HCT116 (cell line): ENCODE data around the gene TMEM255A. TPM values are rescaled to one million over a fixed set of nuclear protein-coding genes. Genes with fewer than 3 reads are reported as not detected.

ENCODE experiments used
- ATAC-seq: fragments of 200-7000 bp; cut with Tn5 transposase; 2 replicates; pipeline ENCODE4 v1.9.1; 2020; ENCODE audit warnings: mild to moderate bottlenecking, moderate library complexity
- BruUV-seq: library from RNA; stranded (reverse); fragments of 400-500 nt; replicated peaks from 2 replicates; lab custom pipeline; 2021; lab: Mats Ljungman, UMichigan
- CTCF ChIA-PET: fragments of 300-600 bp; sonication (Branson Sonifier 250); formaldehyde crosslinking; loops from one replicate; lab custom pipeline; 2021; ENCODE audit warnings: antibody characterized with exemption; lab: Charles Lee
- POLR2A ChIA-PET: fragments of 300-600, 350-600 bp; sonication (Branson Sonifier 250); formaldehyde crosslinking; loops from one replicate; lab custom pipeline; 2021; ENCODE audit warnings: antibody characterized with exemption; lab: Charles Lee
- RAD21 ChIA-PET, 2 experiments: fragments of 300-600 bp; sonication (Branson Sonifier 250); formaldehyde crosslinking; loops; one replicate each; lab custom pipeline; 2023; ENCODE audit warnings: low total read pairs in 2 of 2; ENCODE audit not compliant: uncharacterized antibody in 2 of 2, unreplicated experiment in 2 of 2, low non-redundant PET in 1 of 2; lab: Charles Lee
- DNase-seq: peaks from one replicate; pipeline ENCODE4 v3.0.0-alpha.2; 2010; ENCODE audit warnings: low read depth, low spot score
- H2AFZ ChIP-seq: fragments of 200-600 bp; shearing (Covaris generic), sonication (generic); 2 replicates; pipeline ENCODE4 v1.6.1; 2017; ENCODE audit warnings: low read depth, mixed run types, mixed read lengths, antibody characterized with exemption, low read length; ENCODE audit not compliant: poor library complexity, severe bottlenecking
- H3K27ac ChIP-seq: 2 replicates; pipeline ENCODE4 v1.5.1; 2012; ENCODE audit warnings: low read depth, low read length
- H3K27me3 ChIP-seq: fragments of 200-600 bp; sonication (generic); 2 replicates; pipeline ENCODE4 v1.6.1; 2016; ENCODE audit warnings: mixed run types, low read length, mixed read lengths; ENCODE audit not compliant: insufficient read depth
- H3K36me3 ChIP-seq, 2 experiments: fragments of 200-500 bp in 1 of 2; fragments of 200-600 bp in 1 of 2; sonication (Bioruptor generic) in 1 of 2; sonication (generic) in 1 of 2; 2 replicates each; pipeline versions ENCODE4 v1.5.1 to v1.6.1; 2014 to 2016; ENCODE audit warnings: low read length in 2 of 2, inconsistent platforms in 1 of 2, mixed read lengths in 1 of 2, mixed run types in 1 of 2; ENCODE audit not compliant: insufficient read depth in 2 of 2, control insufficient read depth in 1 of 2
- H3K4me1 ChIP-seq, 2 experiments: fragments of 200-600 bp in 1 of 2; sonication (generic) in 1 of 2; 2 replicates each; pipeline versions ENCODE4 v1.5.1 to v1.6.1; 2012 to 2017; ENCODE audit warnings: low read length in 2 of 2, inconsistent platforms in 1 of 2, mild to moderate bottlenecking in 1 of 2, mixed read lengths in 1 of 2, mixed run types in 1 of 2, moderate library complexity in 1 of 2; ENCODE audit not compliant: insufficient read depth in 2 of 2, control insufficient read depth in 1 of 2
- H3K4me2 ChIP-seq: fragments of 200-600 bp; sonication (generic); 2 replicates; pipeline ENCODE4 v1.6.1; 2017; ENCODE audit warnings: mixed run types, low read length, mixed read lengths
- H3K4me3 ChIP-seq, 2 experiments: fragments of 200-600 bp in 1 of 2; sonication (generic) in 1 of 2; replicated peaks in 1 of 2; 2 replicates each; pipeline ENCODE4 v1.5.1; 2011 to 2016; ENCODE audit warnings: low read length in 2 of 2, control low read depth in 1 of 2, low read depth in 1 of 2, mild to moderate bottlenecking in 1 of 2, mixed read lengths in 1 of 2, mixed run types in 1 of 2
- H3K79me2 ChIP-seq: fragments of 200-600 bp; sonication (generic); 2 replicates; pipeline ENCODE4 v1.6.1; 2017; ENCODE audit warnings: mild to moderate bottlenecking, mixed run types, low read length, moderate library complexity, mixed read lengths; ENCODE audit not compliant: insufficient read depth
- H3K9ac ChIP-seq: fragments of 200-600 bp; sonication (generic); 2 replicates; pipeline ENCODE4 v1.6.1; 2016; ENCODE audit warnings: low read length, mixed read lengths
- H3K9me2 ChIP-seq: fragments of 200-600 bp; sonication (generic), shearing (Covaris generic); 2 replicates; pipeline ENCODE4 v1.6.1; 2017; ENCODE audit warnings: mixed run types, mild to moderate bottlenecking, moderate library complexity; ENCODE audit not compliant: insufficient read depth
- H3K9me3 ChIP-seq, 2 experiments: fragments of 200-500 bp in 1 of 2; fragments of 200-600 bp in 1 of 2; sonication (Bioruptor generic) in 1 of 2; sonication (generic) in 1 of 2; 2 replicates each; pipeline ENCODE4 v1.6.1; 2014 to 2017; ENCODE audit warnings: low read length in 2 of 2, mixed read lengths in 2 of 2, inconsistent platforms in 1 of 2, low read depth in 1 of 2, mild to moderate bottlenecking in 1 of 2, mixed run types in 1 of 2, moderate library complexity in 1 of 2; ENCODE audit not compliant: control insufficient read depth in 1 of 2, insufficient read depth in 1 of 2
- H4K20me1 ChIP-seq: fragments of 200-600 bp; sonication (generic), shearing (Covaris generic); 2 replicates; pipeline ENCODE4 v1.6.1; 2017; ENCODE audit warnings: mixed run types, mild to moderate bottlenecking, moderate library complexity; ENCODE audit not compliant: insufficient read depth
- CBX3 ChIP-seq: IDR thresholded peaks from 2 replicates; pipeline ENCODE4 v1.6.1; 2012; ENCODE audit warnings: low read depth
- CEBPB ChIP-seq: IDR thresholded peaks from 2 replicates; pipeline ENCODE4 v1.6.1; 2012; ENCODE audit warnings: low read depth
- CTCF ChIP-seq, 3 experiments: fragments of 200-600 bp in 1 of 3; sonication (generic) in 1 of 3; IDR thresholded peaks in 2 of 3; conservative IDR thresholded peaks in 1 of 3; 2 replicates each; pipeline ENCODE4 v1.5.1; 2012 to 2017; ENCODE audit warnings: low read depth in 2 of 3, low read length in 2 of 3, antibody characterized with exemption in 1 of 3, borderline replicate concordance in 1 of 3, control low read depth in 1 of 3, mild to moderate bottlenecking in 1 of 3, mixed read lengths in 1 of 3, mixed run types in 1 of 3, moderate library complexity in 1 of 3; ENCODE audit not compliant: insufficient read depth in 1 of 3
- EGR1 ChIP-seq: IDR thresholded peaks from 2 replicates; pipeline ENCODE4 v1.6.1; 2012; ENCODE audit warnings: low read depth
- FOSL1 ChIP-seq: IDR thresholded peaks from 2 replicates; pipeline ENCODE4 v1.6.1; 2012; ENCODE audit warnings: low read depth
- MAX ChIP-seq: IDR thresholded peaks from 2 replicates; pipeline ENCODE4 v1.6.1; 2012
- RAD21 ChIP-seq: IDR thresholded peaks from 2 replicates; pipeline ENCODE4 v1.6.1; 2012; ENCODE audit warnings: low read depth, mild to moderate bottlenecking
- SIN3A ChIP-seq: IDR thresholded peaks from 2 replicates; pipeline ENCODE4 v1.6.1; 2012; ENCODE audit warnings: low read depth
- SRF ChIP-seq: IDR thresholded peaks from 2 replicates; pipeline ENCODE4 v1.6.1; 2012; ENCODE audit warnings: low read depth
- ZBTB33 ChIP-seq: IDR thresholded peaks from 2 replicates; pipeline ENCODE4 v1.6.1; 2011; ENCODE audit warnings: mild to moderate bottlenecking, low read length, moderate library complexity; ENCODE audit not compliant: insufficient replicate concordance; ENCODE audit errors: extremely low read depth
- ZFX ChIP-seq: fragments of 450-650 bp; IDR thresholded peaks from 2 replicates; pipeline ENCODE4 v1.6.1; 2017
- intact Hi-C: fragments of 100-400 bp; cut with micrococcal nuclease; formaldehyde crosslinking; loops from 2 replicates; pipeline ENCODE4 v1.10.0; 2022
- total RNA-seq: library from RNA; stranded (reverse); gene quantifications from one replicate; pipeline ENCODE4 v1.2.1, GENCODE V29; 2021; ENCODE audit not compliant: unreplicated experiment
- TF ChIP-seq, protein P1 (sequence below): IDR thresholded peaks from 2 replicates; pipeline ENCODE4 v1.6.1; 2012; ENCODE audit warnings: low read depth

The TMEM255A gene
- total RNA-seq, 1 experiment from 2014 or later = not detected

DNA sequence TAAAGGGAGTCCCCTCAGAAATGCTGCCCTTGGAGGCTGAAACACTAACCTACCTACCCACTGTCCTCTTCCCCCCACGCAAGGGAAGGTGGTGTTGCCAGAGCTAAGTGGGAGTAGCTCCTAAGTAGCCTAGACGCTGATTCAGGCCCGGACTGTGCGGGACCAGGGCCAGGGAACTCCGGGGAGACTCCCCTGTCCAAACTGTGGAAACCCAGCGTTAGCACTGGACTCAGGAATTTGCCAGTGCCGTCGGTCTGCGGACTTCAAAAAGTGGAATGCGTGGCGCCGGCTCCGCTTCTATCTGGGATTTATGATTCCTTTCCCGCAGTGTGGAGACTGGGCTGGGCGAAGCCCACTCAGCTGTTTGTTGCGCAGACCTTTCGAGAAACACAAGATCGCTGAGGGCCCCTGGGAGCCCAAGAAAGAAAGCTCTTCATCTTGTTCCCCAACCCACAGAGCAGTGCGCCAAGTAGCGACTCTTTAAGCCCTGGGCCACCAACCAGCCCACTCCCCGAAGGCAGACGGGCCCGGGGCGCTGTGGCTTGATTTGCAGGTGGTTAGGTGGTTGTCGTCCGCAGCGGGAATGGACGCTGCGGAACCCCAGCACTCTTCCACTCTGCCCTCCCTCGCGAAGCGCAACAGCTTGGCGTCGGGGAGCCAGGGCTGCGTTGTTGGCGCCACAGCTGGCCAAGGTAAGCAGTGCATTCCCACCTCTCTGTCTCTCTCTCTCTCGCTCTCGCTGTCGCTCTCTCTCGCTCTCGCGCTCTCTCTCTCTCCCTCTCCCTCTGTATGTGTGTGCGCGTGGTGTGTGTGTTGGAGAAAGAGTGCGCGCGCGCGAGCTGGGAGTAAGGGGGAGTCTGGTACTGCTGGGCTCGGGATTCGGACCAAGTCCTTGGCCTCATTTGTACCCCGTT is 2.0 kb downstream of the TMEM255A start:
- Histone ChIP-seq H3K4me3 (no peak overlapping the region), H2AFZ (peak overlapping the region; percentile 16)
- CTCF ChIA-PET = interaction anchor here (1.0 kb wide), 1 partner anchor 9 kb away, joined by 4 read pairs; no protein-coding TSS in a partner anchor

More for the DNA sequence above, 2.0 kb downstream of the TMEM255A start:
- H3K9me2 ChIP-seq = no peaks in the 10 kb centered on the region
- peak overlapping the region; percentile 40 for H3K4me2 ChIP-seq
- intact Hi-C loops = no loop called here
- H3K4me1 ChIP-seq = peaks cover 0 to 5% of the 10 kb centered on the region in 2 experiments; a peak in 2 of 4 replicates
- H3K27ac ChIP-seq = no peak overlapping the region
- TF ChIP-seq CBX3 = no peak
- no peak for TF ChIP-seq ZFX
- TF ChIP-seq CEBPB = no peak
- no peak for TF ChIP-seq SIN3A
- TF ChIP-seq CTCF (IDR thresholded peaks at IDR 0.05 in 2 of 3, conservative IDR thresholded peaks at IDR 0.05 in 1 of 3; ENCODE audit: borderline replicate concordance in 1 of 3, insufficient read depth in 1 of 3, low read depth in 2 of 3, low read length in 2 of 3) = peak in 2 of 3 experiments; percentile 40; a peak in 3 of 6 replicates
- TF ChIP-seq SRF = no peak
- TF ChIP-seq, protein P1, sequence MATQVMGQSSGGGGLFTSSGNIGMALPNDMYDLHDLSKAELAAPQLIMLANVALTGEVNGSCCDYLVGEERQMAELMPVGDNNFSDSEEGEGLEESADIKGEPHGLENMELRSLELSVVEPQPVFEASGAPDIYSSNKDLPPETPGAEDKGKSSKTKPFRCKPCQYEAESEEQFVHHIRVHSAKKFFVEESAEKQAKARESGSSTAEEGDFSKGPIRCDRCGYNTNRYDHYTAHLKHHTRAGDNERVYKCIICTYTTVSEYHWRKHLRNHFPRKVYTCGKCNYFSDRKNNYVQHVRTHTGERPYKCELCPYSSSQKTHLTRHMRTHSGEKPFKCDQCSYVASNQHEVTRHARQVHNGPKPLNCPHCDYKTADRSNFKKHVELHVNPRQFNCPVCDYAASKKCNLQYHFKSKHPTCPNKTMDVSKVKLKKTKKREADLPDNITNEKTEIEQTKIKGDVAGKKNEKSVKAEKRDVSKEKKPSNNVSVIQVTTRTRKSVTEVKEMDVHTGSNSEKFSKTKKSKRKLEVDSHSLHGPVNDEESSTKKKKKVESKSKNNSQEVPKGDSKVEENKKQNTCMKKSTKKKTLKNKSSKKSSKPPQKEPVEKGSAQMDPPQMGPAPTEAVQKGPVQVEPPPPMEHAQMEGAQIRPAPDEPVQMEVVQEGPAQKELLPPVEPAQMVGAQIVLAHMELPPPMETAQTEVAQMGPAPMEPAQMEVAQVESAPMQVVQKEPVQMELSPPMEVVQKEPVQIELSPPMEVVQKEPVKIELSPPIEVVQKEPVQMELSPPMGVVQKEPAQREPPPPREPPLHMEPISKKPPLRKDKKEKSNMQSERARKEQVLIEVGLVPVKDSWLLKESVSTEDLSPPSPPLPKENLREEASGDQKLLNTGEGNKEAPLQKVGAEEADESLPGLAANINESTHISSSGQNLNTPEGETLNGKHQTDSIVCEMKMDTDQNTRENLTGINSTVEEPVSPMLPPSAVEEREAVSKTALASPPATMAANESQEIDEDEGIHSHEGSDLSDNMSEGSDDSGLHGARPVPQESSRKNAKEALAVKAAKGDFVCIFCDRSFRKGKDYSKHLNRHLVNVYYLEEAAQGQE = no peak
- TF ChIP-seq FOSL1 = no peak
- TF ChIP-seq MAX = peak; percentile 30; the same call in 1 of the 2 replicates
- no peak for TF ChIP-seq RAD21
- no peak for TF ChIP-seq EGR1
- TF ChIP-seq ZBTB33 = no peak
- ATAC-seq = peak; percentile 92
- H4K20me1 ChIP-seq = no peaks in the 10 kb centered on the region
- H3K79me2 ChIP-seq = no peaks in the 10 kb centered on the region
- no peaks in the 10 kb centered on the region for H3K27me3 ChIP-seq
- ChIA-PET RAD21 (no interaction called here), POLR2A (no interaction called here)
- peak; percentile 24 for DNase-seq
- H3K36me3 ChIP-seq = no peaks in the 10 kb centered on the region
- no TSS peak for BruUV-seq
- H3K9me3 ChIP-seq = no peaks in the 10 kb centered on the region
- H3K9ac ChIP-seq = no peak overlapping the region
